Astrocyte (in vitro differentiated cells and primary cell): ENCODE data around the gene BPI. TPM values are rescaled to one million over a fixed set of nuclear protein-coding genes. Genes with fewer than 3 reads are reported as not detected.

ENCODE experiments used
- DNase-seq: peaks from one replicate; pipeline ENCODE4 v3.0.0-alpha.2; 2010; ENCODE audit warnings: low read depth
- FAIRE-seq: peaks from 2 replicates; lab custom pipeline; 2011; peaks lifted over from hg19 to GRCh38; lab: Jason Lieb, UNC
- H2AFZ ChIP-seq: 2 replicates; pipeline ENCODE4 v1.6.0; 2012; ENCODE audit warnings: low read depth, low read length, inconsistent platforms
- H3K27ac ChIP-seq: 2 replicates; pipeline ENCODE4 v1.5.1; 2011; ENCODE audit warnings: low read depth, low read length, inconsistent platforms
- H3K27me3 ChIP-seq: 2 replicates; pipeline ENCODE4 v1.6.0; 2011; ENCODE audit warnings: low read length, inconsistent platforms; ENCODE audit not compliant: insufficient read depth
- H3K36me3 ChIP-seq: 2 replicates; pipeline ENCODE4 v1.5.1; 2011; ENCODE audit warnings: low read length, inconsistent platforms; ENCODE audit not compliant: insufficient read depth
- H3K4me1 ChIP-seq: 2 replicates; pipeline ENCODE4 v1.5.1; 2011; ENCODE audit warnings: low read length, inconsistent platforms; ENCODE audit not compliant: insufficient read depth
- H3K4me2 ChIP-seq: 2 replicates; pipeline ENCODE4 v1.6.0; 2012; ENCODE audit warnings: low read length, inconsistent platforms
- H3K4me3 ChIP-seq: 2 replicates; pipeline ENCODE4 v1.5.1; 2011; ENCODE audit warnings: low read depth, mild to moderate bottlenecking, low read length, inconsistent platforms; ENCODE audit not compliant: insufficient read depth
- H3K79me2 ChIP-seq: 2 replicates; pipeline ENCODE4 v1.6.0; 2012; ENCODE audit warnings: mild to moderate bottlenecking, low read length, inconsistent platforms; ENCODE audit not compliant: insufficient read depth
- H3K9ac ChIP-seq: 2 replicates; pipeline ENCODE4 v1.6.0; 2012; ENCODE audit warnings: mild to moderate bottlenecking, low read length, inconsistent platforms
- H3K9me3 ChIP-seq: 2 replicates; pipeline ENCODE4 v1.5.1; 2012; ENCODE audit warnings: low read depth, mild to moderate bottlenecking, low read length, inconsistent platforms; ENCODE audit not compliant: insufficient read depth
- H4K20me1 ChIP-seq: 2 replicates; pipeline ENCODE4 v1.6.0; 2012; ENCODE audit warnings: low read length, inconsistent platforms; ENCODE audit not compliant: insufficient read depth
- H3K27ac Mint-ChIP-seq: one replicate; pipeline ENCODE4 v1.8.0; 2021; ENCODE audit warnings: mild to moderate bottlenecking, mixed read lengths; ENCODE audit not compliant: unreplicated experiment
- H3K27me3 Mint-ChIP-seq: one replicate; pipeline ENCODE4 v1.8.0; 2021; ENCODE audit warnings: low read depth, mixed read lengths; ENCODE audit not compliant: unreplicated experiment
- H3K36me3 Mint-ChIP-seq: one replicate; pipeline ENCODE4 v1.8.0; 2021; ENCODE audit warnings: low read depth, mixed read lengths; ENCODE audit not compliant: unreplicated experiment
- H3K4me1 Mint-ChIP-seq: one replicate; pipeline ENCODE4 v1.8.0; 2021; ENCODE audit warnings: low read depth, mixed read lengths; ENCODE audit not compliant: unreplicated experiment
- H3K4me3 Mint-ChIP-seq: one replicate; pipeline ENCODE4 v1.8.0; 2021; ENCODE audit warnings: mild to moderate bottlenecking, moderate library complexity, mixed read lengths; ENCODE audit not compliant: unreplicated experiment
- H3K9me3 Mint-ChIP-seq: one replicate; pipeline ENCODE4 v1.8.0; 2021; ENCODE audit warnings: mild to moderate bottlenecking, mixed read lengths; ENCODE audit not compliant: unreplicated experiment
- CTCF ChIP-seq: IDR thresholded peaks from 2 replicates; pipeline ENCODE4 v1.5.1; 2011; ENCODE audit warnings: low read depth, mild to moderate bottlenecking, inconsistent platforms, low read length, moderate library complexity; ENCODE audit not compliant: insufficient read depth
- EZH2 ChIP-seq: IDR thresholded peaks from 2 replicates; pipeline ENCODE4 v1.6.1; 2012; ENCODE audit warnings: mild to moderate bottlenecking, low read length, inconsistent platforms; ENCODE audit not compliant: insufficient read depth
- total RNA-seq: library from RNA; stranded (reverse); gene quantifications from 2 replicates; pipeline ENCODE4 v1.2.1, GENCODE V29; 2021

BPI gene
- total RNA-seq, 1 donor from 2014 or later, result not detected

GRCh38 chr20:38262931-38263330 lies 41.0 kb upstream of the BPI start:
- Mint-ChIP-seq H3K4me1 (peaks cover 5% of the 10 kb centered on the region), H3K27me3 (peaks cover 29% of the 10 kb centered on the region), H3K36me3 (no peaks in the 10 kb centered on the region), H3K9me3 (peaks cover 5% of the 10 kb centered on the region), H3K27ac (no peak overlapping the region), H3K4me3 (no peak overlapping the region)
- Histone ChIP-seq H3K9me3 (no peaks in the 10 kb centered on the region), H3K4me2 (no peak overlapping the region), H3K27ac (no peak overlapping the region), H3K27me3 (no peaks in the 10 kb centered on the region), H3K79me2 (peaks cover 28% of the 10 kb centered on the region), H3K9ac (no peak overlapping the region), H4K20me1 (no peaks in the 10 kb centered on the region), H3K4me3 (no peak overlapping the region), H2AFZ (no peak overlapping the region), H3K4me1 (peaks cover 18% of the 10 kb centered on the region), H3K36me3 (no peaks in the 10 kb centered on the region)
- DNase-seq (no peak), FAIRE-seq (no peak)
- TF ChIP-seq CTCF, result no peak
- TF ChIP-seq EZH2, result no peak

- Histone ChIP-seq H2AFZ (no peak overlapping the region), H3K27ac (no peak overlapping the region), H3K4me1 (peaks cover 9% of the 10 kb centered on the region), H3K4me2 (no peak overlapping the region), H3K27me3 (no peaks in the 10 kb centered on the region), H3K9ac (no peak overlapping the region), H3K79me2 (no peaks in the 10 kb centered on the region), H3K4me3 (no peak overlapping the region), H4K20me1 (no peaks in the 10 kb centered on the region), H3K9me3 (no peaks in the 10 kb centered on the region), H3K36me3 (no peaks in the 10 kb centered on the region)
- Mint-ChIP-seq H3K9me3 (peaks cover 1% of the 10 kb centered on the region), H3K27me3 (peaks cover 17% of the 10 kb centered on the region), H3K4me1 (peaks cover 8% of the 10 kb centered on the region), H3K4me3 (no peak overlapping the region), H3K36me3 (peaks cover 1% of the 10 kb centered on the region), H3K27ac (no peak overlapping the region)
- FAIRE-seq (no peak), DNase-seq (no peak)
- TF ChIP-seq EZH2 (no peak), CTCF (no peak)
Observed at GRCh38 chr20:38266426-38266825, 37.5 kb upstream of the BPI start.

- Mint-ChIP-seq H3K36me3 (peaks cover 4% of the 10 kb centered on the region), H3K4me3 (no peak overlapping the region), H3K4me1 (peaks cover 12% of the 10 kb centered on the region), H3K9me3 (peaks cover 1% of the 10 kb centered on the region), H3K27me3 (peaks cover 17% of the 10 kb centered on the region), H3K27ac (no peak overlapping the region)
- no peaks in the 10 kb centered on the region for H3K27me3 ChIP-seq
- TF ChIP-seq CTCF, result no peak
- no peak for TF ChIP-seq EZH2
- H3K79me2 ChIP-seq, result no peaks in the 10 kb centered on the region
- H3K4me3 ChIP-seq, result no peak overlapping the region
- H3K4me1 ChIP-seq, result peaks cover 17% of the 10 kb centered on the region
- H3K9me3 ChIP-seq, result no peaks in the 10 kb centered on the region
- DNase-seq (no peak), FAIRE-seq (no peak)
- no peak overlapping the region for H2AFZ ChIP-seq
- H4K20me1 ChIP-seq, result no peaks in the 10 kb centered on the region
- H3K36me3 ChIP-seq, result no peaks in the 10 kb centered on the region
- H3K9ac ChIP-seq, result no peak overlapping the region
- no peak overlapping the region for H3K4me2 ChIP-seq
- no peak overlapping the region for H3K27ac ChIP-seq
Observed at GRCh38 chr20:38267296-38267695, 36.7 kb upstream of the BPI start.
